Ovary (tissue), 3 donors: ENCODE measurements around the gene PITPNB.

ENCODE experiments used
- CTCF ChIP-seq, 3 donors: fragments of 450-650 bp in 2 of 3; fragments of 200-600 bp in 1 of 3; IDR thresholded peaks; one replicate each; pipeline versions ENCODE4 v1.5.1 to v1.8.0; 2016 to 2022; ENCODE audit warnings: antibody characterized with exemption in 3 of 3, mild to moderate bottlenecking in 1 of 3
- EP300 ChIP-seq: sonication (generic); formaldehyde crosslinking; IDR thresholded peaks from one replicate; pipeline ENCODE4 v1.6.1; 2017; ENCODE audit warnings: antibody characterized with exemption
- POLR2A ChIP-seq: fragments of 450-650 bp; IDR thresholded peaks from one replicate; pipeline ENCODE4 v1.6.1; 2017; ENCODE audit warnings: antibody characterized with exemption, mild to moderate bottlenecking, moderate library complexity
- donor health status: DM: no; HTN: no; CAD: no.

DNA sequence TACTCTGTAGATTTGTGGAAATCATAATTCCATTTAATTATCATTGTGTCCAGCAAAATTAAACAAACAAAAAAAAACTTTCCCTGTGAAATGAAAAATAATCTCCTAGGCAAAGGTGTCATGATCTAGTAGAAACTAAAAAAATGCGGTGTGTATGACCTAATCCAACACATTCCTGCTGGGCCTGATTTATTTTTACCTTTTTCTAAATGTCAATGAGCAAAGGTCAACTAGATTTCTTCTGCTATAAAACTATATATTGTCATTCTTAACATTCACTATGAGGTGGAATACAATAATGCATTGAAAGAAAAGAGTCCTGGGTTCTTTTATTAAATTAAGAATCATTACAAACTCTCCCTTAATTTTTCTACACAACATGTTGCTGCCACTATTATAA, 60.4 kb downstream of the PITPNB start:
- TF ChIP-seq CTCF (IDR thresholded peaks at IDR 0.05) (no peak), POLR2A (no peak), EP300 (no peak)
